Adrenal gland (tissue), 5 donors: Measurements from ENCODE around the gene DLG2.

Experiments
- CTCF ChIP-seq, 6 experiments: fragments of 450-650 bp in 4 of 6; fragments of 200-600 bp in 2 of 6; sonication (generic) in 1 of 6; IDR thresholded peaks; 1 replicate in 5 of 6; 2 replicates in 1 of 6; pipeline versions ENCODE4 v1.5.1 to v1.8.0; 2016 to 2021; ENCODE audit warnings: antibody characterized with exemption in 6 of 6, mild to moderate bottlenecking in 2 of 6, moderate library complexity in 1 of 6
- POLR2A ChIP-seq, 2 donors: fragments of 450-650 bp; IDR thresholded peaks; one replicate each; pipeline ENCODE4 v1.6.1; 2017; ENCODE audit warnings: antibody characterized with exemption in 2 of 2, mild to moderate bottlenecking in 2 of 2, moderate library complexity in 1 of 2
- donor health status: DM: no; HTN: no; CAD: no.

GRCh38 chr11:85346484-85346883, 280.7 kb downstream of the DLG2 start:
- TF ChIP-seq CTCF (IDR thresholded peaks at IDR 0.05) (no peak), POLR2A (IDR thresholded peaks at IDR 0.05) (no peak)
